AG20443 (cell line): ENCODE results near the gene ACTL6B.
A peak's percentile ranks its signal among the peaks of the same experiment; 100 is the strongest.

ENCODE experiments used
- DNase-seq: peaks from one replicate; pipeline ENCODE4 v3.0.0; 2012; ENCODE audit warnings: low spot score, mixed read lengths

The ACTL6B gene

DNA sequence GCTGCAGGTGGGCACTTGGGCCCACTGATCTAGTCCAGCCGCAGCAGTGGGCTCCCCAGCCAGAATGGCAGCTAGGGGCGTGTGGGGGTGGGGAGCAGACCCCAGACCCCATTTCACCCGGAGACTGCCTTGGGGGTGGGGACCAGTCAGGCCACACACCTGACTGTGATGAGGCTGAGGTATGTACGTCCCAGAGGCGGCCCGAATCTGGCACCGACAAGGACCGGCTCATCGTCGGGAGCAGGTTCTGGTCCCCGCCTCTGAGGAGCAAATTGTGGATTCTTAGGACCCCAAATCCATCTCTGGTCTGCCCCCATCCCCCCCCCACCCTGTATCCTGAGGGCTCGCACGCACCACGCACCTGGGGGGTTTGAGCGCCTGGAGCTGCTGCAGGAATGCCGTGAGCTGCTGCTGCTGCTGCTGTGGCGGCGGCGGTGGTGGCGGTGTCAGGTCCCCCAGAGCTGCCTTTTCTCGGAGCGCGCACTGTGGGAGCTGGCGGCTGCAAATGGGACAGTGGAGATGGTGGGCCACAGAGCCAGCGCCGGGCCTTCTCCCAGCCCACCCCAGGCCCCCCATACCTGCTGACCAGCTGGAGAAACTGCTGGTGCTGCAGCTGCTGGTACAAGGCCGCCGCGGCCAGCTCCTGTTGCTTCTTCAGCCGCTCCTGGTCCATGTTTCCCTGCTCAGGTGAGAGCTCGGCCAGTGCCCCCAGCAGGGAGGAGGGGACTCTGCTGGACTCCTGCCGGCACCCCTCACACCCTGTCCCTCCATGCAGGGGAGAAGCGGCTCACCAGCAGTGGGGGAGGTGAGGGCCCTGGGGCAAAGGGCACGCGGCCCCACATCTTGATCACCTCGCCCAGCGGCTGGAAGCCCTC, 27.6 kb upstream of the ACTL6B start:
- no peak for DNase-seq

DNA sequence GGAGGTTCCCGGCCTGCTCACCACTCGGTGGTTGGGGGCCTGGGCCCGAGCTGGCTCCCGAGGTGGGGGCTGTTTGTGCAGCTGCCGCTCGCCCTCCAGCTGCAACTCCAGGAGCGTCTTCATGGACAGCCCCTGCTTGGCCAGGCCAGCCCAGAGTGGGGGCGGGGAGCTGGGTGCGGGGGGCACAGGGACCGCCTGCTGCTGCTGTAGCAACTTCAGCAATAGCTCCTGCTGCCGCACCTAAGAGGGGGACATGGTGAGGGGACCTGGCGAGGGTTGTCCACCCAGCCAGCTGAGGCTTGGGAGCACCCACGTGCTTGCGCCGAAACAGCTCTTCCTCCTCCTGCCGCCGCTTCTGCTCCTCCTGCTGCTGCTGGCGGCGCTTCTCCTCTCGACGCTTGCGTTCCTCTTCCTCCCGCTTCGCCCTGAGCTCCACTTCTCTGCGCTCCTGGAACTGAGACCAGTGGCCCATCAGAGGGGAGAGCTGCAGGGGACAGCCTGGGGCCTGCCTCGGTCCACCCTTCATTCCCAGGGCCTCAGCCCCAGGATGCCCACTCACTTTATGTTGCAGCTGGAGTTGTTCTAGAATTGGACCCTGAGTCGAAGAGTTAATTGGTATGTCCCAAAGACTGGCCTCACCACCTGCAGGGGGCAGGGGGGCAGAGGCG, 26.9 kb upstream of the ACTL6B start:
- no peak for DNase-seq

- DNase-seq = no peak
Measured at GRCh38 chr7:100682228-100682741, 26.0 kb upstream of the ACTL6B start.

DNA sequence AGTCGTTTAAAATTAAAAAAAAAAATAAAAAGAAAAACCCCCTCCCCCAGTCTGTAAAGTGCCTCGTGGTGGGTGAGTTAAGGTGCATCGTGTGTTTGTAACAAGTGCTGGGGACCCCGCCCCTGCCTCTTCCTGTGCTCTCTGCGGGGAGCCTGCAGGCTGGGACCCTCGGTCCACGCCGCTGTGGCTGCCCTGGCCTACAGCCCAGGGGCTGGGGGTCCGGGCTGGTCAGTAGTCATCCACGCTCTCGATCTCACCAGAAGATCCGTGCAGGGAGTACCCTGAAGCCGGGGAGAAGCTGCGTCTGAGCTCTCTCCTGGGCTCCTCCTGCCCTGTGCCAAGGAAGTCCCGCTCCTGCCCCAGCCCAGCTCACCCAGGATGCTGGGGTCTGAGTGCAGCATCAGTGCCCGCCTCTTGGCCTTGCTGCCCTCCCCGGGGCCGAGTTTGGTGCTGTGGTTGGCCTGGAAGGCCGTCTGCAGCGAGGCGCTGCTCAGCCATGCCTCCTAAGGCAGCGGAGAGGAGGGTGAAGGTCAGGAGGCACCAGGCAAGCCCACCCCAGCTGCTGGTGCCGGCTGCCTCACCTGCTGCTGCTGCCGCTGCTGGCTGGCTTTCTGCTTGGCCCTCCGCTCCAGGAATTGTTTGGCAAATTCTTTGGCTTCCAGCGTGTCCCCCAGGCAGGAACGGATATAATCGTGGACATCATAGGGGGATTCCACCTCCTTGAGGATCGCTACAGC, 25.4 kb upstream of the ACTL6B start:
- no peak for DNase-seq

DNA sequence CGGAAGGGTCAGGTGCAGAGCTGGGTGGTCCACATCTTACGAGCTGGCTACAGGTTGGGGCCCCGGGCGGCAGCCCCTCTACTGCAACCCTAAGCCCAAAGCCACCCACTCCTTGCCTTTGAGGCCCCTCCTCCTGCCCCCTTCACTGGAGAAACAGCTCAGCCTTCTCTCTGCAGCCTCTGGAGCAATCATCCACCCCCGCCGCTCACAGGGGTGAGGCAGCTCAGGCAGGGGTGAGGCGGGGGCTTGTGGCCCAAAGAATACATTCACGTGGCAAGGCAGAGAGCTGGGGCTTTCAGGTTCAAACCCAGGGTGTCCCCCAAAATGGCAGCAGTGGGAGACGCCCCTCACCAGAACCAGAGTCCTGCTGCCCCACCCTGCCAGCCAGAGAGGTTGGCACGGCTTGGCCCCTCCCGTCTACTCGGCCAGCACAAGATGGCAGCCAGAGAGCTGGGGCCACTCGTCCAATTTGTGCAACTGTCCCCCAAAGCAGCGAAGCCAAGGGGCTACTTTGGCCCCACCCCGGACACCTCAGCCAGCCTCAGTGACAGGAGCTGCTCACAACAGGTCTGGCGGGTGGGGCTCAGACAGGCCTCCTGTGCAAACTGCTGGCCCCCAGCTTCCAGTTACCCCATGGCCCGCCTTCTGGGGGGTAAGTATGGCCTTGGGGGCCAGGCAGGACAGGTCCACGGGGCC, 24.5 kb upstream of the ACTL6B start:
- DNase-seq = no peak

- DNase-seq = peak; percentile 67
Measured at GRCh38 chr7:100679927-100680575, 23.8 kb upstream of the ACTL6B start.

GRCh38 chr7:100679129-100679926, 23.1 kb upstream of the ACTL6B start:
- no peak for DNase-seq

- DNase-seq = no peak
Measured at GRCh38 chr7:100678291-100678984, 22.2 kb upstream of the ACTL6B start.

DNA sequence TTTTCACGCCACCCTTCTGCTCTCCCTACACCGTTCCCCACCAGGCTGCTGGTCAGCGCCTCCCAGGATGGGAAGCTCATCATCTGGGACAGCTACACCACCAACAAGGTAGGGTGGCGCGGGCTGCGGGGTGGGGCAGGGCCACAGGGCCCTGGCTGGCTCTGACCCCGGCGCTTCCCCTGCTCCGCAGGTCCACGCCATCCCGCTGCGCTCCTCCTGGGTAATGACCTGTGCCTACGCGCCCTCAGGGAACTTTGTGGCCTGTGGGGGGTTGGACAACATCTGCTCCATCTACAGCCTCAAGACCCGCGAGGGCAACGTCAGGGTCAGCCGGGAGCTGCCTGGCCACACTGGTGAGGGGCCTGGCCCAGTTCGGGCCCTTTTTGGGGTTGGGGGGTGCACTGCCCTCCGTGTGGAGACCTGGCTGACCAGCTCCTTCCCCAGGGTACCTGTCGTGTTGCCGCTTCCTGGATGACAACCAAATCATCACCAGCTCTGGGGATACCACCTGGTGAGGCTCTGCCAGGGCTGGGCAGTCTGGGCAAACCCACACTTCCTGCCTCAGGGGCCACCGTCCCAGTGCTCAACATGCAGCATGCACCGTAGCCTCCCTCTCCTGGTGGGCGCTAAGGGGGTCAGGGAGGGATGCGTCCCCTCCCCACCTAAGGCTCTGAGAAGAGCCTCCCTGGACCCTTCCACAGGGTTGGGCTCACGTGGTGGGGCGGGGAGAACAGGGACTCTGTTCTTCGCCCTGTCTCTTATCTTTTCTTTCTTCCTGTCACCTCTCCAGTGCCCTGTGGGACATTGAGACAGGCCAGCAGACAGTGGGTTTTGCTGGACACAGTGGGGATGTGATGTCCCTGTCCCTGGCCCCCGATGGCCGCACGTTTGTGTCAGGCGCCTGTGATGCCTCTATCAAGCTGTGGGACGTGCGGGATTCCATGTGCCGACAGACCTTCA, 21.3 kb upstream of the ACTL6B start:
- no peak for DNase-seq

DNA sequence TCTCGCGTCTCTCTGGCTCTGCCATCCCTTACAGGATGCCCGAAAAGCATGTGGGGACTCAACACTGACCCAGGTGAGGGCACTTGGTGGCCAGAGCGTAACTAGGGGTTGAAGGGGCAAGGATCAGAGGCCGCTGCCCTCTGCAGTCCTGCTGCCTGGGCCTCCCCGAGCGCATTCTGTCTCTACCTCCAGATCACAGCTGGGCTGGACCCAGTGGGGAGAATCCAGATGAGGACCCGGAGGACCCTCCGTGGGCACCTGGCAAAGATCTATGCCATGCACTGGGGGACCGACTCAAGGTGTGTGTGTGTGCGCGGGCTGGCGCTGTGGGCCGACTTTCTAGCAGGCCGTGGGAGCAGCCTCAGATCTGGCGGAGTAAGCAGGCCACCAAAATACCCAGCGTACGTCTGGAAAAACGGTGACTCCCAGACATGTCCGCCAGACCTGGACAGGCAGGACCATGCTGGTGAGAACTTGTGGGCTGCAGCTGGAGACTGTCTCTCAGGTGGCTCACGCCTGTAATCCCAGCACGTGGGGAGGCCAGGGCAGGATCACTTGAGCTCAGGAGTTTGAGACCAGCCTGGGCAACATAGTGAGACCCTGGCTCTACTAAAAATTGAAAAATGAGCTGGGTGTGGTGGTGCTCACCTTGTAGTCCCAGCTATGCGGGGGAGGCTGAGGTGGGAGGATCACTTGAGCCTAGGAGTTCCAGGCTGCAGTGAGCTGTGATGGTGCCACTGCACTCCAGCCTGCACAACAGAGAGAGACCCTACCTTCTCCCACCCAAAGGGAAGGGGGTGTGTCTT, 20.5 kb upstream of the ACTL6B start:
- DNase-seq = no peak

DNA sequence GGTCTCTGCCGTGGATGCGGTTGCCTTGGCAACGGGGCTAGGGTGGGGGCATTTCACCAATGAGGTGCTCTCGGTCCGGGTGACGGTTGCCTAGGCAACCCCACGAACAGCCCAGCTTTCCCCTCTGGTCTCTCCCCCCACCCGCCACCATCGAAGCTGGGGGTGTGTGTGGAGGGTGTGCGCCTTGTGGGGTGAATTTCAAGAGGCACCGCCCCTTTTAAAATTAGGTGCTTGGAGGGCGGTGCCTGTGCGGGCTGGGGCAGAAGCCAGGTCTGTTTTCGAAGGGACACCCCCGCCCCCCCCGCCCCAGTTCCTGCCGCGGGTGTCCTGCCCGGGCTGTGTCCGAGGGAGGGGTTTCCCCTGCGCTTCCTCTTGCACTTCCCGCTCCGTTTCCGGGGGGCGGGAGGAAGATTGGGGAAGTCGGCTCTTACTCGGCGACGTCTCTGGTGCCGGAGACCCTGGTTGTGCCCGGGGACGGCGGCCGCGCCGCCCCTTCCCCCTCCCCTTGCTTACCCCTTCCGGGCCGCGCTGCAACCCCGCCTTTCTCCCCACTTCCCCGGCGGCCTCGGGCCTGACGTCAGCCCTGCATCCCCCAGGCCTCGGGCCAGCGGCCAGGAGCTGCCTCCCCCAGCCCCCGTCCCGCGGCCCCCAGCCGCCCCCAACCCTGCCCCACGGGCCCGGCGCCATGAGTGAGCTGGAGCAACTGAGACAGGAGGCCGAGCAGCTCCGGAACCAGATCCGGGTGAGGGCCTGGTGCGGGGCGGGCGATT, 19.5 kb upstream of the ACTL6B start:
- peak; percentile 48 for DNase-seq

DNA sequence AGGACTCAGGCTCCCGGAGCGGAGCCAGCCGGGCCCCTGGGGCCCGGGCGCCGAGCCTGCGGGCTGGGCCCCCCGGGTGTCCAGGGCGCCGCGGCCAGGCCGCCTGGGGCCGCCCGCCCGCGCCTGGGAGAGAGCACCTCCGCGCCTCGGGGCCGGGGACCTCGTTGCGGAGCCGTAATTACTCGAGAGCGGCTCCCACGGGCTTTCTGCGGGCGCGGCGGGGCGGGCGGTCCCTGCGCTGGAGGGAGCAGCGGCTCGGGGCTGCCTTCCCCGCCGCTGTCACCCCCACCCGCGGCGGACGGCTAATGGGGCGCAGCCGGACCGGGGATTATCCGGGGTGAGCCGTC, 18.8 kb upstream of the ACTL6B start:
- DNase-seq = no peak

GRCh38 chr7:100674411-100675104, 18.3 kb upstream of the ACTL6B start:
- peak; percentile 17 for DNase-seq

DNA sequence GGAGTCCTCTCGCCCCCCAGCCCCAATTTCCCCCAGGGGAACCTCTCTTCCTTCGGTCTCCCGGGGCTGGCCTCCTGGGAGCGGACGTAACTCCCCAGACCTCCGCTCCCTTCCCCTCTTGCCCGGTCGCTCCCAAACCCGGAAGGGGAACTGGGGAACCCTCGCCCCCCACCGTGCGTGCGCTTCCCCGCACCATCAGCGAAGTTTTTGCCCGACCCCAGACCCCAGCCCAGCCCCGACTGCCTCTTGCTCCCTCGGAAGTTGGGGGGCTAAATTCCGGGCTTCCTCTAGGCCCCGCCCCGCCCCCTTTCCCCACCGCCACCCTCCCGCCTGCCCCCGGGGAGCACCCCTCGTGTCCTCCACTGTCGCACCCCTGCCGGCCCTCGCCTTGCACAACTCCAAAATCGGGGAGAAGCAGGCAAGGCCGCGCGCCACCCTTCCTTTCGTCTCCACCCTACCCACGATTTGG, 17.7 kb upstream of the ACTL6B start:
- no peak for DNase-seq

- peak; percentile 99 for DNase-seq
Measured at GRCh38 chr7:100673302-100673941, 17.2 kb upstream of the ACTL6B start, which contains the start of gene GNB2. Gene GNB2, plus strand, starts transcription at chr7:100673740. Its CDS starts 2,526 bp downstream, at chr7:100676266.
